Stimulated activated naive CD4-positive, alpha-beta T cell treated with Interleukin-2 at 50 U/mL for 16 hours (primary cell): ENCODE results near the gene DAGLB.

Experiments used
- DNase-seq: peaks from one replicate; lab custom pipeline; 2025; lab: John Stamatoyannopoulos, UW

The DAGLB gene

GRCh38 chr7:6365451-6365850 is 82.3 kb downstream of the DAGLB start:
- DNase-seq: no peak

- no peak for DNase-seq
Observed at GRCh38 chr7:6360841-6361240, 86.9 kb downstream of the DAGLB start.

GRCh38 chr7:6359734-6360133 is 88.0 kb downstream of the DAGLB start:
- no peak for DNase-seq
